MCF 10A (cell line): Measurements from ENCODE around the gene KRTAP10-6. TPM values are rescaled to one million over a fixed set of nuclear protein-coding genes. Genes with fewer than 3 reads are reported as not detected.

Experiments used
- BruUV-seq: library from RNA; stranded (reverse); fragments of 400-500 nt; replicated peaks from 2 replicates; lab custom pipeline; 2021; lab: Mats Ljungman, UMichigan
- CTCF ChIA-PET: fragments of 300-600 bp; sonication (Branson Sonifier 250); formaldehyde crosslinking; extraction: SDS; loops from one replicate; lab custom pipeline; 2021; ENCODE audit warnings: antibody characterized with exemption, inconsistent platforms; lab: Yijun Ruan, JAX
- POLR2A ChIA-PET: fragments of 300-600, 350-650 bp; sonication (Branson Sonifier 250); formaldehyde crosslinking; extraction: SDS; loops from one replicate; lab custom pipeline; 2020; ENCODE audit warnings: antibody characterized with exemption, inconsistent platforms; lab: Yijun Ruan, JAX
- DNase-seq: peaks from one replicate; pipeline ENCODE4 v3.0.0-alpha.2; 2018; ENCODE audit not compliant: unreplicated experiment
- H3K27ac Mint-ChIP-seq: one replicate; pipeline ENCODE4 v1.8.0; 2022; ENCODE audit warnings: mild to moderate bottlenecking, low read depth, mixed read lengths; ENCODE audit not compliant: unreplicated experiment
- H3K27me3 Mint-ChIP-seq: one replicate; pipeline ENCODE4 v1.8.0; 2022; ENCODE audit warnings: mixed read lengths; ENCODE audit not compliant: insufficient read depth, unreplicated experiment
- H3K36me3 Mint-ChIP-seq: one replicate; pipeline ENCODE4 v1.8.0; 2022; ENCODE audit warnings: mild to moderate bottlenecking, moderate library complexity, mixed read lengths; ENCODE audit not compliant: insufficient read depth, unreplicated experiment
- H3K4me1 Mint-ChIP-seq: one replicate; pipeline ENCODE4 v1.8.0; 2022; ENCODE audit warnings: mixed read lengths; ENCODE audit not compliant: insufficient read depth, unreplicated experiment
- H3K4me3 Mint-ChIP-seq: one replicate; pipeline ENCODE4 v1.8.0; 2022; ENCODE audit warnings: mild to moderate bottlenecking, moderate library complexity, mixed read lengths; ENCODE audit not compliant: unreplicated experiment
- H3K9me3 Mint-ChIP-seq: one replicate; pipeline ENCODE4 v1.8.0; 2022; ENCODE audit warnings: mixed read lengths; ENCODE audit not compliant: unreplicated experiment
- CTCF ChIP-seq: fragments of 200-600 bp; IDR thresholded peaks from one replicate; pipeline ENCODE4 v1.8.0; 2022; ENCODE audit warnings: antibody characterized with exemption, mild to moderate bottlenecking; ENCODE audit not compliant: unreplicated experiment
- intact Hi-C: fragments of 100-400 bp; cut with micrococcal nuclease; formaldehyde crosslinking; loops from 2 replicates; pipeline ENCODE4 v1.14.1; 2022
- total RNA-seq: library from RNA; stranded (reverse); gene quantifications from 2 replicates; pipeline ENCODE4 v1.2.3, GENCODE V29; 2022

KRTAP10-6 gene
- total RNA-seq, 1 experiment from 2014 or later = not detected

- intact Hi-C loops = no loop called here
- ChIA-PET POLR2A (interaction anchor here (0.5 to 1.1 kb wide), 2 partner anchors 21 to 29 kb away, joined by 3 read pairs; no protein-coding TSS in a partner anchor), CTCF (no interaction called here)
- Mint-ChIP-seq H3K27me3 (no peaks in the 10 kb centered on the region), H3K4me3 (no peak overlapping the region), H3K9me3 (peaks cover 47% of the 10 kb centered on the region), H3K4me1 (no peaks in the 10 kb centered on the region), H3K36me3 (no peaks in the 10 kb centered on the region), H3K27ac (no peak overlapping the region)
- no peak for TF ChIP-seq CTCF
- no TSS peak for BruUV-seq
- no peak for DNase-seq
Measured at GRCh38 chr21:44626262-44626661, 34.0 kb upstream of the KRTAP10-6 start.

GRCh38 chr21:44625756-44626155, 33.5 kb upstream of the KRTAP10-6 start:
- CTCF ChIA-PET = no interaction called here
- H3K4me1 Mint-ChIP-seq = no peaks in the 10 kb centered on the region
- intact Hi-C loops = no loop called here
- H3K4me3 Mint-ChIP-seq = no peak overlapping the region
- H3K27me3 Mint-ChIP-seq = no peaks in the 10 kb centered on the region
- H3K9me3 Mint-ChIP-seq = peaks cover 44% of the 10 kb centered on the region
- H3K36me3 Mint-ChIP-seq = no peaks in the 10 kb centered on the region
- no peak for DNase-seq
- no TSS peak for BruUV-seq
- no peak for TF ChIP-seq CTCF
- POLR2A ChIA-PET = interaction anchor here (1.1 kb wide), 1 partner anchor 29 kb away, joined by 3 read pairs; no protein-coding TSS in a partner anchor
- H3K27ac Mint-ChIP-seq = no peak overlapping the region

GRCh38 chr21:44623575-44623974, 31.3 kb upstream of the KRTAP10-6 start:
- intact Hi-C loops = no loop called here
- ChIA-PET POLR2A (no interaction called here), CTCF (interaction anchor here (0.7 kb wide), 1 partner anchor 31 kb away, joined by 4 read pairs; no protein-coding TSS in a partner anchor)
- Mint-ChIP-seq H3K36me3 (no peaks in the 10 kb centered on the region), H3K27me3 (peaks cover 16% of the 10 kb centered on the region), H3K4me1 (no peaks in the 10 kb centered on the region), H3K4me3 (no peak overlapping the region), H3K27ac (no peak overlapping the region), H3K9me3 (peaks cover 53% of the 10 kb centered on the region)
- BruUV-seq = no TSS peak
- DNase-seq = no peak
- no peak for TF ChIP-seq CTCF

GRCh38 chr21:44619886-44620285, 27.6 kb upstream of the KRTAP10-6 start:
- no TSS peak for BruUV-seq
- POLR2A ChIA-PET = no interaction called here

More at GRCh38 chr21:44619886-44620285, 27.6 kb upstream of the KRTAP10-6 start:
- DNase-seq = no peak
- Mint-ChIP-seq H3K9me3 (peaks cover 51% of the 10 kb centered on the region), H3K36me3 (no peaks in the 10 kb centered on the region), H3K27ac (no peak overlapping the region), H3K27me3 (peaks cover 53% of the 10 kb centered on the region), H3K4me1 (peaks cover 8% of the 10 kb centered on the region), H3K4me3 (no peak overlapping the region)
- intact Hi-C loops = loop anchor here (2.0 kb wide), 1 partner anchor 123 kb away; no protein-coding TSS in a partner anchor
- TF ChIP-seq CTCF = no peak
- CTCF ChIA-PET = interaction anchor here (0.7 kb wide), 1 partner anchor 47 kb away, joined by 3 read pairs; no protein-coding TSS in a partner anchor
